OCI-LY1 (cell line): ENCODE data around the gene KCNJ9.

Experiments used
- H2AFZ ChIP-seq: fragments of 200-600 bp; sonication (generic), shearing (Covaris generic); 2 replicates; pipeline ENCODE4 v1.6.0; 2014; ENCODE audit warnings: antibody characterized with exemption, mild to moderate bottlenecking, low read length
- H3F3A ChIP-seq: fragments of 200-600 bp; sonication (generic), shearing (Covaris generic); 2 replicates; pipeline ENCODE4 v1.6.0; 2014; ENCODE audit warnings: mild to moderate bottlenecking, antibody characterized with exemption, low read length, moderate library complexity; ENCODE audit not compliant: insufficient read depth
- H3K27ac ChIP-seq: fragments of 200-600 bp; sonication (generic); 2 replicates; pipeline ENCODE4 v1.5.1; 2014; ENCODE audit warnings: low read length, mixed run types, mild to moderate bottlenecking, low read depth; ENCODE audit not compliant: poor library complexity, severe bottlenecking
- H3K27me3 ChIP-seq: fragments of 200-600 bp; sonication (generic); 2 replicates; pipeline ENCODE4 v1.6.0; 2014; ENCODE audit warnings: antibody characterized with exemption, mild to moderate bottlenecking, low read length, moderate library complexity; ENCODE audit not compliant: insufficient read depth
- H3K36me3 ChIP-seq: fragments of 200-600 bp; sonication (generic); 2 replicates; pipeline ENCODE4 v1.6.1; 2014; ENCODE audit warnings: mild to moderate bottlenecking, antibody characterized with exemption, low read length, moderate library complexity, mixed read lengths; ENCODE audit not compliant: insufficient read depth
- H3K4me1 ChIP-seq: fragments of 200-600 bp; sonication (generic); 2 replicates; pipeline ENCODE4 v1.5.1; 2014; ENCODE audit warnings: mild to moderate bottlenecking, low read length, moderate library complexity; ENCODE audit not compliant: insufficient read depth, severe bottlenecking
- H3K4me2 ChIP-seq: fragments of 200-600 bp; sonication (generic), shearing (Covaris generic); 2 replicates; pipeline ENCODE4 v1.6.1; 2014; ENCODE audit warnings: low read length
- H3K4me3 ChIP-seq: fragments of 200-600 bp; sonication (generic); 2 replicates; pipeline ENCODE4 v1.5.1; 2014; ENCODE audit warnings: low read length, low read depth, mild to moderate bottlenecking, mixed read lengths; ENCODE audit not compliant: poor library complexity, severe bottlenecking
- H3K79me2 ChIP-seq: fragments of 200-600 bp; shearing (Covaris generic); 2 replicates; pipeline ENCODE4 v1.6.1; 2016; ENCODE audit warnings: mixed run types, low read length, mixed read lengths; ENCODE audit not compliant: insufficient read depth
- H3K9ac ChIP-seq: fragments of 200-600 bp; sonication (generic), shearing (Covaris generic); 2 replicates; pipeline ENCODE4 v1.6.1; 2014; ENCODE audit warnings: mild to moderate bottlenecking, low read length, mixed read lengths
- H3K9me2 ChIP-seq: fragments of 200-600 bp; sonication (generic), shearing (Covaris generic); 2 replicates; pipeline ENCODE4 v1.6.1; 2014; ENCODE audit warnings: low read depth, mild to moderate bottlenecking, low read length, mixed read lengths
- H3K9me3 ChIP-seq: fragments of 200-600 bp; shearing (Covaris generic); 2 replicates; pipeline ENCODE4 v1.6.1; 2014; ENCODE audit warnings: low read length, mixed read lengths
- H4K20me1 ChIP-seq: fragments of 200-600 bp; sonication (generic), shearing (Covaris generic); 2 replicates; pipeline ENCODE4 v1.6.0; 2016; ENCODE audit warnings: mild to moderate bottlenecking, low read length; ENCODE audit not compliant: insufficient read depth
- CTCF ChIP-seq: fragments of 200-600 bp; sonication (generic), shearing (Covaris generic); IDR thresholded peaks from 2 replicates; pipeline ENCODE4 v1.5.1; 2017; ENCODE audit warnings: mild to moderate bottlenecking, antibody characterized with exemption, low read length, moderate library complexity, mixed read lengths
- EZH2 ChIP-seq: fragments of 200-600 bp; sonication (generic), shearing (Covaris generic); IDR thresholded peaks from 2 replicates; pipeline ENCODE4 v1.8.0; 2017; ENCODE audit warnings: borderline replicate concordance, mixed run types, mild to moderate bottlenecking, antibody characterized with exemption, low read length, moderate library complexity, mixed read lengths

The KCNJ9 gene

DNA sequence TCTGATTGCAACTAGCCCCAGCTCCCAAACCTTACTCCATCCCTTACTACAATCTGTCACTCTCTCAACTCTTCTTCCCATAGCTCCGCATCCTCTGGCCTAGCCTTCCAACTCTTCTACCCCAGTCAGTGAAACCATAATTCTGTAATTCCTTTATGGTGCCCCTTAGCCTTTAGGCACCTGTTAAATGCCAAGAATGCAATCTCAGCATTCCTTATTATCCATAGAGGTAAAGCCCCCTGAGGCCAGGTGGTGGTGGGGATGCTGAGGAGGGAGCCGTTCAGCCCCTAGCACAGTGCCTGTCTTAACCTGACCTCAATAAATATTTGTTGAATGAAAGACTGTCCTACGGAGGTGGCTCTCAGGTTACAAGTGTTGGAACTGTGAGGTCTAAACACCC is 48.2 kb downstream of the KCNJ9 start:
- H3K27me3 ChIP-seq: peaks cover 6% of the 10 kb centered on the region; the same call in 1 of the 2 replicates

GRCh38 chr1:160129966-160130365 is 48.6 kb downstream of the KCNJ9 start:
- Histone ChIP-seq H3K4me1 (no peaks in the 10 kb centered on the region), H3F3A (no peaks in the 10 kb centered on the region), H3K79me2 (no peaks in the 10 kb centered on the region), H3K27me3 (peaks cover 6% of the 10 kb centered on the region; the same call in 1 of the 2 replicates), H3K9ac (no peak overlapping the region), H3K9me3 (no peaks in the 10 kb centered on the region), H3K4me3 (no peak overlapping the region), H3K4me2 (no peak overlapping the region), H2AFZ (no peak overlapping the region), H3K9me2 (no peaks in the 10 kb centered on the region), H3K27ac (no peak overlapping the region), H4K20me1 (no peaks in the 10 kb centered on the region), H3K36me3 (no peaks in the 10 kb centered on the region)
- no peak for TF ChIP-seq CTCF
- no peak for TF ChIP-seq EZH2

More for the DNA sequence above, 48.2 kb downstream of the KCNJ9 start:
- Histone ChIP-seq H3F3A (no peaks in the 10 kb centered on the region), H4K20me1 (no peaks in the 10 kb centered on the region), H3K9me2 (no peaks in the 10 kb centered on the region), H3K4me2 (no peak overlapping the region), H3K36me3 (no peaks in the 10 kb centered on the region), H3K4me3 (no peak overlapping the region), H3K9me3 (no peaks in the 10 kb centered on the region), H2AFZ (no peak overlapping the region), H3K27ac (no peak overlapping the region), H3K4me1 (no peaks in the 10 kb centered on the region), H3K9ac (no peak overlapping the region), H3K79me2 (no peaks in the 10 kb centered on the region)
- TF ChIP-seq EZH2: no peak
- TF ChIP-seq CTCF: no peak

GRCh38 chr1:160130486-160130885 is 49.1 kb downstream of the KCNJ9 start:
- Histone ChIP-seq H3K27ac (no peak overlapping the region), H3K4me2 (no peak overlapping the region), H2AFZ (no peak overlapping the region), H3F3A (no peaks in the 10 kb centered on the region), H3K4me3 (no peak overlapping the region), H3K36me3 (no peaks in the 10 kb centered on the region), H3K9me2 (no peaks in the 10 kb centered on the region), H4K20me1 (no peaks in the 10 kb centered on the region), H3K9me3 (no peaks in the 10 kb centered on the region), H3K79me2 (no peaks in the 10 kb centered on the region), H3K9ac (no peak overlapping the region), H3K27me3 (peaks cover 6% of the 10 kb centered on the region; the same call in 1 of the 2 replicates), H3K4me1 (no peaks in the 10 kb centered on the region)
- TF ChIP-seq CTCF (no peak), EZH2 (no peak)
